Measurements from ENCODE around the gene ARPC3. TPM values are rescaled to one million over a fixed set of nuclear protein-coding genes. Genes with fewer than 3 reads are reported as not detected.

The ARPC3 gene
- polyA plus RNA-seq, 3 donors, result 133 to 1,727 (median 1,716) TPM

- Mint-ChIP-seq H3K27ac (peak overlapping the region in 4 of 7 donors; percentile 30 to 79 (median 54)), H3K36me3 (peaks cover 24 to 32% of the 10 kb centered on the region in 2 donors), H3K4me3 (no peak overlapping the region), H3K27me3 (ENCODE audit: low read depth in 3 of 3) (no peaks in the 10 kb centered on the region), H3K4me1 (peaks cover 50% of the 10 kb centered on the region), H3K9me3 (peaks cover 0 to 2% (median 0%) of the 10 kb centered on the region in 7 donors)
- Histone ChIP-seq H3K4me3 (replicated peaks in 1 of 3; ENCODE audit: low read depth in 2 of 3, low read length in 3 of 3) (no peak overlapping the region), H3K36me3 (replicated peaks in 1 of 2; ENCODE audit: control insufficient read depth in 1 of 2, insufficient read depth in 2 of 2, low read length in 2 of 2) (peaks cover 11 to 30% of the 10 kb centered on the region in 2 donors), H3K79me2 (ENCODE audit: insufficient read depth, low read length) (peaks cover 75% of the 10 kb centered on the region), H3K9me3 (replicated peaks in 1 of 2; ENCODE audit: control insufficient read depth in 1 of 2, insufficient read depth in 1 of 2, low read length in 2 of 2) (no peaks in the 10 kb centered on the region), H2AFZ (ENCODE audit: insufficient read depth, low read depth, low read length, poor library complexity, severe bottlenecking) (no peak overlapping the region), H3K4me1 (ENCODE audit: control insufficient read depth in 1 of 2, insufficient read depth in 2 of 2, low read length in 2 of 2) (peaks cover 60 to 61% of the 10 kb centered on the region in 2 donors), H3K27me3 (ENCODE audit: control insufficient read depth in 2 of 2, insufficient read depth in 2 of 2, low read length in 2 of 2) (no peaks in the 10 kb centered on the region), H3K4me2 (replicated peaks; ENCODE audit: extremely low read depth, low read length, poor library complexity, severe bottlenecking) (no peak overlapping the region), H3K9ac (ENCODE audit: insufficient read depth, low read length, poor library complexity, severe bottlenecking) (no peak overlapping the region), H4K20me1 (ENCODE audit: insufficient read depth, low read length) (peaks cover 31% of the 10 kb centered on the region), H3K27ac (ENCODE audit: low read depth in 1 of 2, low read length in 2 of 2) (peak overlapping the region in 1 of 2 donors; percentile 96)
- intact Hi-C loops (cut with micrococcal nuclease), result loop anchor here (2.0 to 10.0 kb wide), 7 partner anchors 18 to 376 kb away; partner anchors contain the start of genes FAM216A (in 1 of the 2) and GPN3 (in 1 of the 2)
- no peak for TF ChIP-seq CTCF (IDR thresholded peaks at IDR 0.05)
- WGBS (ENCODE audit: insufficient coverage), result 43% methylated on average over 1 of the region's 1 CpG
- no peak for DNase-seq
These were observed 1.1 kb upstream of the ARPC3 start for GRCh38 chr12:110451263-110451662.

- TF ChIP-seq CTCF (IDR thresholded peaks at IDR 0.05), result no peak
- no peak for DNase-seq
- Histone ChIP-seq H3K27ac (ENCODE audit: low read depth in 1 of 2, low read length in 2 of 2) (no peak overlapping the region), H3K9me3 (replicated peaks in 1 of 2; ENCODE audit: control insufficient read depth in 1 of 2, insufficient read depth in 1 of 2, low read length in 2 of 2) (no peaks in the 10 kb centered on the region), H3K4me1 (ENCODE audit: control insufficient read depth in 1 of 2, insufficient read depth in 2 of 2, low read length in 2 of 2) (peaks cover 26 to 35% of the 10 kb centered on the region in 2 donors), H3K9ac (ENCODE audit: insufficient read depth, low read length, poor library complexity, severe bottlenecking) (no peak overlapping the region), H3K4me3 (replicated peaks in 1 of 3; ENCODE audit: low read depth in 2 of 3, low read length in 3 of 3) (no peak overlapping the region), H4K20me1 (ENCODE audit: insufficient read depth, low read length) (peaks cover 97% of the 10 kb centered on the region), H3K79me2 (ENCODE audit: insufficient read depth, low read length) (peaks cover 99% of the 10 kb centered on the region), H3K36me3 (replicated peaks in 1 of 2; ENCODE audit: control insufficient read depth in 1 of 2, insufficient read depth in 2 of 2, low read length in 2 of 2) (peaks cover 54 to 77% of the 10 kb centered on the region in 2 donors), H2AFZ (ENCODE audit: insufficient read depth, low read depth, low read length, poor library complexity, severe bottlenecking) (no peak overlapping the region), H3K4me2 (replicated peaks; ENCODE audit: extremely low read depth, low read length, poor library complexity, severe bottlenecking) (no peak overlapping the region), H3K27me3 (ENCODE audit: control insufficient read depth in 2 of 2, insufficient read depth in 2 of 2, low read length in 2 of 2) (no peaks in the 10 kb centered on the region)
- no peak overlapping the region for H3K4me3 Mint-ChIP-seq
- WGBS (ENCODE audit: insufficient coverage), result 100% methylated on average over 1 of the region's 3 CpGs
- no peaks in the 10 kb centered on the region for H3K9me3 Mint-ChIP-seq
- peaks cover 32% of the 10 kb centered on the region for H3K4me1 Mint-ChIP-seq
- H3K27ac Mint-ChIP-seq, result peak overlapping the region in 1 of 7 donors; percentile 18
- H3K27me3 Mint-ChIP-seq (ENCODE audit: low read depth in 3 of 3), result no peaks in the 10 kb centered on the region
- H3K36me3 Mint-ChIP-seq, result peaks cover 40 to 78% of the 10 kb centered on the region in 2 donors
- intact Hi-C loops (cut with micrococcal nuclease), result no loop called here
These were observed 5.7 kb downstream of the ARPC3 start for GRCh38 chr12:110444455-110444854.
